ENCODE results near the gene LRRC8D. TPM values are rescaled to one million over a fixed set of nuclear protein-coding genes. Genes with fewer than 3 reads are reported as not detected.
A peak's percentile ranks its signal among the peaks of the same experiment; 100 is the strongest.

LRRC8D gene
- total and polyA plus RNA-seq, 9 of the 15 experiments (the other 6 are each of a cell fraction or from before 2014, with no cell fraction given), result 3.4 to 53.9 (median 15.9) TPM

DNA sequence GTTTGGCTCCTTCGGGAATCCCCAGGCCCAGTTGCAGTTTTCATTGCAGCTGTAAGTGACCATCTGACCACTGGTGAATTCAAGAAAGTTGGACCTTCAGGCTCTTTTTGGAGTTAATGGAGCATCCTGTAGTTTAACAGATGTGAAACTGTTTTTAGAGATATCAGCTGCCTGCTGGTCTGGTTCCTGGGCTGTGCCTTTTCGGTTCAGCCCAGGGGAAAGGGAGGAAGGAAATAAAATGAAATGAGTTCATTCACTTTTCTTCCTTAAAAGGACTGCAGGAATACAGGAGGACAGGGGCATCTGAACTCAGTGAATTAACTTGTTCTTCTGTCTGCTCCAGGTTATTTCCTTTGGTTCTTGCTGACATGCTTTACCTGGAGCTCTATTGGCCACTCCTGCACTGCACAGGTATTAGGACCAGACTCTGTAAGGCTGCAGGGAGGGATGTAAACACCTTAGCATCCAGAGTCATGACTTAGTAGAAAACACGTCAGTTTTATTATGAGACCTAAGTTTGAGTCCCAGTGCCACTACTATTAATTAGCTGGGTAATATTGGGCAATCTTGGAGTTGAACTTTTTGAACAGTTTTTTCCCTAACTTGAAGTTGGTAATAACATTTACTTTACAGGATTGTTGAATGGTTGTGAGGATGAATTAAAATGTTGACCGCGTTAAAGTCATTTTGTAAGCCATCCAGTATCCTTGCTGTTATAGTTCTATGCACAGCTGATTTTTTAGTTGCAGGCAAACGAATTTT lies 83.6 kb downstream of the LRRC8D start (continued):
- TF ChIP-seq NKRF (IDR thresholded peaks at IDR 0.05; ENCODE audit: borderline replicate concordance) (no peak), ETV1 (tag; conservative IDR thresholded peaks at IDR 0.05; ENCODE audit: low read depth) (0 out of 2 replicates have a peak, but pooled peaks have one; percentile 51), PML (IDR thresholded peaks at IDR 0.05; ENCODE audit: low read length) (no peak), SNRNP70 (optimal IDR thresholded peaks at IDR 0.05; ENCODE audit: low read depth, low read length) (no peak), NCOA2 (IDR thresholded peaks at IDR 0.05; ENCODE audit: partially characterized antibody in 2 of 2) (no peak), EWSR1 (IDR thresholded peaks at IDR 0.05; ENCODE audit: borderline replicate concordance, low read depth, partially characterized antibody) (no peak), MECOM (CRISPR knock-in tag; IDR thresholded peaks at IDR 0.05) (no peak), ZNF224 (CRISPR knock-in tag; IDR thresholded peaks at IDR 0.05) (no peak), E2F1 (CRISPR knock-in tag; IDR thresholded peaks at IDR 0.05) (no peak), ZNF511 (CRISPR knock-in tag; IDR thresholded peaks at IDR 0.05) (no peak), FOXA1 (IDR thresholded peaks at IDR 0.05; ENCODE audit: borderline replicate concordance) (no peak), KLF10 (CRISPR knock-in tag; IDR thresholded peaks at IDR 0.05) (no peak), ZNF740 (CRISPR knock-in tag; IDR thresholded peaks at IDR 0.05) (no peak), ZNF740 (tag; IDR thresholded peaks at IDR 0.05) (no peak), SMARCE1 (IDR thresholded peaks at IDR 0.05) (peak; percentile 25; the same call in 1 of the 2 replicates), ZNF830 (CRISPR knock-in tag; IDR thresholded peaks at IDR 0.05) (no peak)
- TF ChIP-seq, protein P1, sequence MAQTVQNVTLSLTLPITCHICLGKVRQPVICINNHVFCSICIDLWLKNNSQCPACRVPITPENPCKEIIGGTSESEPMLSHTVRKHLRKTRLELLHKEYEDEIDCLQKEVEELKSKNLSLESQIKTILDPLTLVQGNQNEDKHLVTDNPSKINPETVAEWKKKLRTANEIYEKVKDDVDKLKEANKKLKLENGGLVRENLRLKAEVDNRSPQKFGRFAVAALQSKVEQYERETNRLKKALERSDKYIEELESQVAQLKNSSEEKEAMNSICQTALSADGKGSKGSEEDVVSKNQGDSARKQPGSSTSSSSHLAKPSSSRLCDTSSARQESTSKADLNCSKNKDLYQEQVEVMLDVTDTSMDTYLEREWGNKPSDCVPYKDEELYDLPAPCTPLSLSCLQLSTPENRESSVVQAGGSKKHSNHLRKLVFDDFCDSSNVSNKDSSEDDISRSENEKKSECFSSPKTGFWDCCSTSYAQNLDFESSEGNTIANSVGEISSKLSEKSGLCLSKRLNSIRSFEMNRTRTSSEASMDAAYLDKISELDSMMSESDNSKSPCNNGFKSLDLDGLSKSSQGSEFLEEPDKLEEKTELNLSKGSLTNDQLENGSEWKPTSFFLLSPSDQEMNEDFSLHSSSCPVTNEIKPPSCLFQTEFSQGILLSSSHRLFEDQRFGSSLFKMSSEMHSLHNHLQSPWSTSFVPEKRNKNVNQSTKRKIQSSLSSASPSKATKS (CRISPR knock-in tag; IDR thresholded peaks at IDR 0.05), result no peak
- TF ChIP-seq, protein P2, sequence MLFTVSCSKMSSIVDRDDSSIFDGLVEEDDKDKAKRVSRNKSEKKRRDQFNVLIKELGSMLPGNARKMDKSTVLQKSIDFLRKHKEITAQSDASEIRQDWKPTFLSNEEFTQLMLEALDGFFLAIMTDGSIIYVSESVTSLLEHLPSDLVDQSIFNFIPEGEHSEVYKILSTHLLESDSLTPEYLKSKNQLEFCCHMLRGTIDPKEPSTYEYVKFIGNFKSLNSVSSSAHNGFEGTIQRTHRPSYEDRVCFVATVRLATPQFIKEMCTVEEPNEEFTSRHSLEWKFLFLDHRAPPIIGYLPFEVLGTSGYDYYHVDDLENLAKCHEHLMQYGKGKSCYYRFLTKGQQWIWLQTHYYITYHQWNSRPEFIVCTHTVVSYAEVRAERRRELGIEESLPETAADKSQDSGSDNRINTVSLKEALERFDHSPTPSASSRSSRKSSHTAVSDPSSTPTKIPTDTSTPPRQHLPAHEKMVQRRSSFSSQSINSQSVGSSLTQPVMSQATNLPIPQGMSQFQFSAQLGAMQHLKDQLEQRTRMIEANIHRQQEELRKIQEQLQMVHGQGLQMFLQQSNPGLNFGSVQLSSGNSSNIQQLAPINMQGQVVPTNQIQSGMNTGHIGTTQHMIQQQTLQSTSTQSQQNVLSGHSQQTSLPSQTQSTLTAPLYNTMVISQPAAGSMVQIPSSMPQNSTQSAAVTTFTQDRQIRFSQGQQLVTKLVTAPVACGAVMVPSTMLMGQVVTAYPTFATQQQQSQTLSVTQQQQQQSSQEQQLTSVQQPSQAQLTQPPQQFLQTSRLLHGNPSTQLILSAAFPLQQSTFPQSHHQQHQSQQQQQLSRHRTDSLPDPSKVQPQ (CRISPR knock-in tag; IDR thresholded peaks at IDR 0.05; ENCODE audit: borderline replicate concordance), result no peak
